A673 (cell line): ENCODE results near the gene DGKD. TPM values are rescaled to one million over a fixed set of nuclear protein-coding genes. Genes with fewer than 3 reads are reported as not detected.

Source experiments
- BruUV-seq: library from RNA; stranded (reverse); fragments of 400-500 nt; replicated peaks from 2 replicates; lab custom pipeline; 2021; lab: Mats Ljungman, UMichigan
- CTCF ChIA-PET: fragments of 300-600 bp; sonication (Branson Sonifier 250); formaldehyde crosslinking; loops from one replicate; lab custom pipeline; 2022; ENCODE audit warnings: antibody characterized with exemption; lab: Charles Lee
- POLR2A ChIA-PET: fragments of 300-600 bp; sonication (Branson Sonifier 250); formaldehyde crosslinking; loops from one replicate; lab custom pipeline; 2022; ENCODE audit warnings: antibody characterized with exemption; ENCODE audit not compliant: low non-redundant PET; lab: Charles Lee
- DNase-seq: peaks from one replicate; pipeline ENCODE4 v3.0.0-alpha.2; 2015; ENCODE audit warnings: low spot score
- H3K27ac ChIP-seq: fragments of 200-600 bp; sonication (generic); 2 replicates; pipeline ENCODE4 v1.5.1; 2016; ENCODE audit warnings: mixed run types, low read depth, mild to moderate bottlenecking, mixed read lengths, antibody characterized with exemption, low read length; ENCODE audit not compliant: poor library complexity, severe bottlenecking
- H3K27me3 ChIP-seq: fragments of 200-600 bp; sonication (generic); replicated peaks from 2 replicates; pipeline ENCODE4 v1.6.1; 2017; ENCODE audit warnings: mixed run types, low read depth, mild to moderate bottlenecking, mixed read lengths, antibody characterized with exemption, low read length; ENCODE audit not compliant: insufficient read depth, poor library complexity
- H3K36me3 ChIP-seq: fragments of 200-600 bp; sonication (generic); 2 replicates; pipeline ENCODE4 v1.6.1; 2016; ENCODE audit warnings: mixed run types, mild to moderate bottlenecking, mixed read lengths, antibody characterized with exemption, low read length; ENCODE audit not compliant: insufficient read depth, poor library complexity, severe bottlenecking
- H3K4me1 ChIP-seq: fragments of 200-600 bp; sonication (generic); 2 replicates; pipeline ENCODE4 v1.6.1; 2017; ENCODE audit warnings: mixed run types, mild to moderate bottlenecking, mixed read lengths, antibody characterized with exemption, low read length; ENCODE audit not compliant: insufficient read depth, poor library complexity, severe bottlenecking
- H3K4me3 ChIP-seq: fragments of 200-600 bp; sonication (generic); 2 replicates; pipeline ENCODE4 v1.5.1; 2016; ENCODE audit warnings: low read depth, mixed run types, mild to moderate bottlenecking, mixed read lengths, low read length; ENCODE audit not compliant: poor library complexity, severe bottlenecking
- H3K9me3 ChIP-seq: fragments of 200-600 bp; sonication (generic); 2 replicates; pipeline ENCODE4 v1.6.1; 2016; ENCODE audit warnings: mixed run types, low read depth, mild to moderate bottlenecking, mixed read lengths, antibody characterized with exemption, low read length; ENCODE audit not compliant: poor library complexity, severe bottlenecking
- EZH2 ChIP-seq: fragments of 200-600 bp; sonication (generic); IDR thresholded peaks from 2 replicates; pipeline ENCODE4 v1.6.1; 2017; ENCODE audit warnings: borderline replicate concordance, low read depth, mild to moderate bottlenecking, mixed read lengths, antibody characterized with exemption, low read length; ENCODE audit not compliant: poor library complexity, severe bottlenecking
- intact Hi-C: fragments of 100-400 bp; cut with micrococcal nuclease; formaldehyde crosslinking; loops from one replicate; pipeline ENCODE4 v1.10.0; 2022; ENCODE audit not compliant: unreplicated experiment
- total RNA-seq: library from RNA; stranded (reverse); gene quantifications from 2 replicates; pipeline ENCODE4 v1.2.3, GENCODE V29; 2021
- TF ChIP-seq, protein P1 (sequence below): fragments of 300-800, 200-600 bp; sonication (generic); conservative IDR thresholded peaks from 2 replicates; pipeline ENCODE4 v1.5.1; 2017; ENCODE audit warnings: low read depth, mild to moderate bottlenecking, antibody characterized with exemption, low read length, moderate library complexity, mixed read lengths

DGKD gene
- total RNA-seq, 1 experiment from 2014 or later, result 128 TPM

DNA sequence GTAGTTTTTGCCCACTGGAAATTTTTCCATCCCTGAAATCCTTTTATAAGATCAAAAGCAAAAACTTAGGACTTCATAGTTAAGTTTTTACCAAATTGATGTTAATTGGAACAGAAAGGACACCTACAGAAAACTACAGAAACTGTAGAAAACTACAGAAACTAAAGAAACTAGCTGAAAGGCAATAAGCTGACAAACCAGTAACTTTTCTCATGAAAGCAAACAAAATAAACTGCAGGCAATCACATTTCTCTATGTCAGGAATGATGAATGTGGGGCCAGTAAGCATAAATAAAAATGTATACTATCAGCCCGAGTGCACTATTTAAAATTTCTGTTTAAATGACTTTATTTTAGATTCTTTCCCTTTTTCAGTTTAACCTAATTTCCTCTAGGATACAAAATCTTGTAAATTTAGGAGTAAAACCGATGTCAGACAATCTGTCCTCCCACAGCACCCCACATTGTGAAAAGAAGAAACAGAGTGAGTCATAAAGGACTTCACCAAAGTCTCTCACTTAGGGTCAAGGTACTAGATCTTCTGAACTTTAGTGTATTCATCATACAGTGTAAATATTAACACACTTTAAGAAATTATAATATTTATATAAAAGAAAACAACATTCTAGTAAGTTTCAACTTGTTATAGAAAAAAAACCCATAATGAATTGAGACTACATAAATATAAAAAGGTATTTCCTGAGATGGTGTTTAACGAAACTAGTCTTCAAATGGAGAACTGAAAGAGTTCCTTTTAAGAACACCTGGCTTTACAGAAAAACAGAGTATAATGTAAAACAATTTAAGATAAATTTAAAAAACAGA lies 165.7 kb downstream of the DGKD start:
- H3K27me3 ChIP-seq, result no peaks in the 10 kb centered on the region
- TF ChIP-seq, protein P1, sequence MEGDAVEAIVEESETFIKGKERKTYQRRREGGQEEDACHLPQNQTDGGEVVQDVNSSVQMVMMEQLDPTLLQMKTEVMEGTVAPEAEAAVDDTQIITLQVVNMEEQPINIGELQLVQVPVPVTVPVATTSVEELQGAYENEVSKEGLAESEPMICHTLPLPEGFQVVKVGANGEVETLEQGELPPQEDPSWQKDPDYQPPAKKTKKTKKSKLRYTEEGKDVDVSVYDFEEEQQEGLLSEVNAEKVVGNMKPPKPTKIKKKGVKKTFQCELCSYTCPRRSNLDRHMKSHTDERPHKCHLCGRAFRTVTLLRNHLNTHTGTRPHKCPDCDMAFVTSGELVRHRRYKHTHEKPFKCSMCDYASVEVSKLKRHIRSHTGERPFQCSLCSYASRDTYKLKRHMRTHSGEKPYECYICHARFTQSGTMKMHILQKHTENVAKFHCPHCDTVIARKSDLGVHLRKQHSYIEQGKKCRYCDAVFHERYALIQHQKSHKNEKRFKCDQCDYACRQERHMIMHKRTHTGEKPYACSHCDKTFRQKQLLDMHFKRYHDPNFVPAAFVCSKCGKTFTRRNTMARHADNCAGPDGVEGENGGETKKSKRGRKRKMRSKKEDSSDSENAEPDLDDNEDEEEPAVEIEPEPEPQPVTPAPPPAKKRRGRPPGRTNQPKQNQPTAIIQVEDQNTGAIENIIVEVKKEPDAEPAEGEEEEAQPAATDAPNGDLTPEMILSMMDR, result no peak
- no peak for TF ChIP-seq EZH2
- H3K9me3 ChIP-seq, result no peaks in the 10 kb centered on the region
- peaks cover 4% of the 10 kb centered on the region for H3K36me3 ChIP-seq
- ChIA-PET CTCF (no interaction called here), POLR2A (no interaction called here)
- H3K27ac ChIP-seq, result no peak overlapping the region
- DNase-seq, result no peak
- intact Hi-C loops, result no loop called here
- H3K4me3 ChIP-seq, result no peak overlapping the region
- no TSS peak for BruUV-seq
- no peaks in the 10 kb centered on the region for H3K4me1 ChIP-seq

Other genes starting within 250 kb of the DGKD start
- 38.2 and 43.2 TPM in 2 replicates for gene ATG16L1, start 102.8 kb upstream of the DGKD start, total RNA-seq
- 1.3 and 2.4 TPM in 2 replicates for gene SAG, start 46.7 kb upstream of the DGKD start, total RNA-seq
- gene USP40, start 212.3 kb downstream of the DGKD start, total RNA-seq, result 29.6 and 35.6 TPM in 2 replicates